Measurements from ENCODE around the gene MMP28.

MMP28 gene

DNA sequence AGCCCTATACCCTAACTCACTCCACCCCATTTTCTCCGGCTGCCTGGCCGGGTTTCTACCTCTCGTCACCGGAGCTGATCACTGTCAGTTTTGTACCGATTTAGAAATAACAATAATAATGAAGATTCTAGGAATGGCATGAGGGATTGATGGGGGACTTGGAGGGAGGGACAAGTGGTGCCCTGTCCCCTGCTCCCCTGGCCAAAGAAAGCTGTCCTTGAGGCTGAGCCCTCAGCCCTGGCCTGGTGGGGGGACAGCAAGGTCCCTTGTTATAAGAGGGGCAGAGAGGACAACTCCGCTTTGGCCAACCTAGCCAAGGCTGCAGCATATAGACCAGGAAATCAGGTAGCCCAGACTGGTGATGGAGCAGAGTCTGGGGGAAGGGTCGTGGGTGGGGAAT lies 52.9 kb downstream of the MMP28 start:
- TF ChIP-seq, protein P1, sequence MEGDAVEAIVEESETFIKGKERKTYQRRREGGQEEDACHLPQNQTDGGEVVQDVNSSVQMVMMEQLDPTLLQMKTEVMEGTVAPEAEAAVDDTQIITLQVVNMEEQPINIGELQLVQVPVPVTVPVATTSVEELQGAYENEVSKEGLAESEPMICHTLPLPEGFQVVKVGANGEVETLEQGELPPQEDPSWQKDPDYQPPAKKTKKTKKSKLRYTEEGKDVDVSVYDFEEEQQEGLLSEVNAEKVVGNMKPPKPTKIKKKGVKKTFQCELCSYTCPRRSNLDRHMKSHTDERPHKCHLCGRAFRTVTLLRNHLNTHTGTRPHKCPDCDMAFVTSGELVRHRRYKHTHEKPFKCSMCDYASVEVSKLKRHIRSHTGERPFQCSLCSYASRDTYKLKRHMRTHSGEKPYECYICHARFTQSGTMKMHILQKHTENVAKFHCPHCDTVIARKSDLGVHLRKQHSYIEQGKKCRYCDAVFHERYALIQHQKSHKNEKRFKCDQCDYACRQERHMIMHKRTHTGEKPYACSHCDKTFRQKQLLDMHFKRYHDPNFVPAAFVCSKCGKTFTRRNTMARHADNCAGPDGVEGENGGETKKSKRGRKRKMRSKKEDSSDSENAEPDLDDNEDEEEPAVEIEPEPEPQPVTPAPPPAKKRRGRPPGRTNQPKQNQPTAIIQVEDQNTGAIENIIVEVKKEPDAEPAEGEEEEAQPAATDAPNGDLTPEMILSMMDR (IDR thresholded peaks at IDR 0.05; ENCODE audit: insufficient read depth, missing control alignments): no peak
- DNase-seq (ENCODE audit: insufficient read length, low spot score) (no peak), FAIRE-seq (no peak)

DNA sequence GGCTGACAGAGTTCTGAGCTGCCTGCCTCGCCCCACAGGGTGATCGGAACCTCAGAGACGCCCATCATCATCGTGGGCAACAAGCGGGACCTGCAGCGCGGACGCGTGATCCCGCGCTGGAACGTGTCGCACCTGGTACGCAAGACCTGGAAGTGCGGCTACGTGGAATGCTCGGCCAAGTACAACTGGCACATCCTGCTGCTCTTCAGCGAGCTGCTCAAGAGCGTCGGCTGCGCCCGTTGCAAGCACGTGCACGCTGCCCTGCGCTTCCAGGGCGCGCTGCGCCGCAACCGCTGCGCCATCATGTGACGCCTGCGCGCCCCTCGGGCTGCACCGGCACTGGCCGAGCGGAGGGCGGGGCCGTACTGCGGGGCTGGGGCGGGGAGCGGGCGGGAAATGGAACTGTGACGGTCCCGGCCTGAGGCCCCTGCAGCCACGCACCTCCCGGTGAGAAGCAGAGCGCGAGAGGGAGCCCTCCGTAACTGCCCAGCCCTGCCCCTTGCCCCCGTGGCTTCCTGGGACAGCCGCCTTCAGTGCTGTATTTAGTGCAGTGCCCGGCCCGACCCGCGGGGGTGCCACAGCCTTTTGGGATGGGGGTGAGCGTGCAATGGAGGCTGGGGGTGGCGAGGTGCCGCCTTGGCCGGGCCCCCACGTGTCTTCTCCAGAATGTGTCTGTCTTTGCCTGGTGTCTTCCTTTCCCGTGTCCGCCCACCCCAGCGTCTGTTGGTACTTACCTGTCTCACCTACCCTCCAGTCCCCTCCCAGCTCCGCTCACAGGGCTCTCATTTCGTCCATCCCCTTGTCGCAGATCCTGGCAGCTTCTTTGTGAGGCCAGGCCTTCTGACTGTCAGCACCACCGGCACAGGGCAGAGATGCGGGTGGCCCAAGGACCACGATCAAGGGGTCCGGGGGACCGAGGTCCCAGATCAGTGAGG lies 54.2 kb downstream of the MMP28 start:
- TF ChIP-seq, protein P1 (IDR thresholded peaks at IDR 0.05; ENCODE audit: insufficient read depth, missing control alignments): no peak
- DNase-seq (ENCODE audit: insufficient read length, low spot score) (no peak), FAIRE-seq (no peak)

DNA sequence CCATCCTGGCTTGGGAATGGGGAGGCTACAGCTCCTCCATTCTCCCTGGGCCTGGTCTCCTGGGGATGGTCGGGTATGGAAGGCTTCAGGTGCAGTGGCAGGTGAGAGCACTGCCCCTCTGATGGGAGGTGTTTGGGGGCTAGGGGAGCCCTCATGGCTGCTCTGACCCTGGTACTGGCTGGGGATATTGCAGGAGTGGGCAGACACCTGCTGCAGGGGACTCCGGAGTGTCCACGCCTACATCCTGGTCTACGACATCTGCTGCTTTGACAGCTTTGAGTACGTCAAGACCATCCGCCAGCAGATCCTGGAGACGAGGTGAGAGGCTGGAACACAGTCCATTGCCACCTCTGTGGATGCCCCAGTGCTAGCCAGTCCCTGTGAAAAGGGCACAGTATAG lies 55.2 kb downstream of the MMP28 start:
- DNase-seq (ENCODE audit: insufficient read length, low spot score): no peak
- no peak for FAIRE-seq
- TF ChIP-seq, protein P1 (IDR thresholded peaks at IDR 0.05; ENCODE audit: insufficient read depth, missing control alignments): no peak

DNA sequence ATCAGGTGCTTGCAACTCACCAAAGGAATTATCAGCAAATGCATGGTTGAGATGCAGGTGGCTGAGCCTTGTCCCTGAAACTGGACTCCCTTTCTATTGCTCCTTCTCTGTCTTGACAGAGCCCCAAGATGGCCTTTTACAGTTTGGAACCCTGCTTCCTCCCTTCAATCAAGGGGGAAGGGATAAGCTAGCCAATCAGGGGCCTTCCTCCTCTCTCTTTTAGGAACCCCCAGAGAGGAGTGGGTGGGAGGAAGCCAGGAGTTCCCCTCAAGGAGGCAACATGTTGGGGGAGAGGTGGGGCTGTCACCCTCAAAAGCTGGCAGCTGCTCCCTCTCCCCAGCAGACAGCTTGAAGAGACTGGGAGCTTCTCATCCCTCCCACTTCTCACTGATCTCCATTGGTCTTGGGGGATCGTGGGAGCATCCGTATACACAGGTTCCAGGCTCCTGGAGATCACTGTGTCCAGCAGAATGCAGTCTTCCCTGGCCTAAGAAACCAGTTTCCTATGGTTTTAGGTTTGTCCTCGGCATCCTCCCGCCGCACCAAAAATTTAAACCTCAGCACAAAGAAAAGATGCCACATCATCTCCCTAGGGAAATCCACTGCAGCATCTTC lies 56.8 kb downstream of the MMP28 start:
- DNase-seq (ENCODE audit: insufficient read length, low spot score): no peak
- TF ChIP-seq, protein P1 (IDR thresholded peaks at IDR 0.05; ENCODE audit: insufficient read depth, missing control alignments): no peak
- FAIRE-seq: no peak

DNA sequence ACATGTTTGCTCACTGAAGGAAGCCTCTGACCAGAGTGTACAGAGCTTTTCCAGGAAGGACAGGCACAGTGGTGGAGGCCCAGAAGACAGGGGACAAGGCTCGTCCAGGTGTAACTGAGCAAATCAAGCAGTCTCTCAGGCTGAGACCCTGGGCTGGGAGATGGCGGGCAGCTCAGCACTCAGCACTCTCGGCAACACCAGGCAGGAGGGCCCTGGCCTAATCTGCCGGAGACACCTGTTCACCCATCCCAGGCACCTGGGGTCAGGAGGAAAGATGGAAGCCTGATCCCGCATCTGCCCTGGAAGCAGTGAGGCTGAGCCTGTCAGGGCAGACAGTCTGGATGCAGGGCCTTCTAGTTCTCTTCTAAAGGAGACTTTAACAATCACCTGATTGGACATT lies 59.2 kb downstream of the MMP28 start:
- FAIRE-seq: no peak
- TF ChIP-seq, protein P1 (IDR thresholded peaks at IDR 0.05; ENCODE audit: insufficient read depth, missing control alignments): no peak

DNA sequence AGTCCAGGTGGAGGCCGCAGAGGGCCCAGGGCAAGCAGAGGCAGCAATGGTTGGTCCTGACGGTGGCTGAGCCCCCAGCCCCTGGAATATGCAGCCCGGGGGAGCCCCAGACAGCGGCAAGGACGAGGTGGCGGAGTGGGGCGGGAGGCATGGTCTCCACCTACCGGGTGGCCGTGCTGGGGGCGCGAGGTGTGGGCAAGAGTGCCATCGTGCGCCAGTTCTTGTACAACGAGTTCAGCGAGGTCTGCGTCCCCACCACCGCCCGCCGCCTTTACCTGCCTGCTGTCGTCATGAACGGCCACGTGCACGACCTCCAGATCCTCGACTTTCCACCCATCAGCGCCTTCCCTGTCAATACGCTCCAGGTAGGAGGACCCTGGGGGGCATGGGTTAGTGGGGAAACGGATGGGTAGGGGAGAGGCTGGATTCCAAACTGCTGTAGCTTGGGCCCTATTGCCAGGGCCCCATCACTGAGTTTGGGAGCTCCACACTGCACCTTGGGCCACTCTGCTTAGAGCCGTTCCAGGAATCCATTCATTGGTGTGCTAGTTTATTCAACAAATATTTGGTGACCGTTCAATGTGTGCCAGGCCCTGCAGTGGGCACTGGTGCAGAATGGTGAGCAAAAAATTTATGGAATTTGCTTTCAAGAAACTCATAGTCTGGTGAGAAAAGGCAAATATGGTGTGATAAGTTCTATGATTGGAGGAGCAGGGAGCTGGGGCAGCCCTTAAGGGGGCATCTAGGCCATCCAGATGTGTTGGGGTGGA lies 60.2 kb downstream of the MMP28 start:
- DNase-seq (ENCODE audit: insufficient read length, low spot score) (no peak), FAIRE-seq (no peak)
- TF ChIP-seq, protein P1 (IDR thresholded peaks at IDR 0.05; ENCODE audit: insufficient read depth, missing control alignments): no peak

More for the DNA sequence above, 59.2 kb downstream of the MMP28 start:
- no peak for DNase-seq (ENCODE audit: insufficient read length, low spot score)

All from D721Med (cell line).